ENCODE data around the gene ACADSB.

ACADSB gene

GRCh38 chr10:123103944-123104343, 95.1 kb downstream of the ACADSB start:
- no peak for DNase-seq
